Hypothalamus (tissue), 51 donors: ENCODE data around the gene MRPL41.
A peak's percentile ranks its signal among the peaks of the same experiment; 100 is the strongest.
"Not testable (repeated sequence)": the region's sequence is repeated elsewhere in the genome, so short reads cannot be mapped to it uniquely, and the experiment has no call there.

Source experiments
- DNase-seq, 51 donors: peaks; one replicate each; lab custom pipeline; 2025; lab: John Stamatoyannopoulos, UW

The MRPL41 gene

DNA sequence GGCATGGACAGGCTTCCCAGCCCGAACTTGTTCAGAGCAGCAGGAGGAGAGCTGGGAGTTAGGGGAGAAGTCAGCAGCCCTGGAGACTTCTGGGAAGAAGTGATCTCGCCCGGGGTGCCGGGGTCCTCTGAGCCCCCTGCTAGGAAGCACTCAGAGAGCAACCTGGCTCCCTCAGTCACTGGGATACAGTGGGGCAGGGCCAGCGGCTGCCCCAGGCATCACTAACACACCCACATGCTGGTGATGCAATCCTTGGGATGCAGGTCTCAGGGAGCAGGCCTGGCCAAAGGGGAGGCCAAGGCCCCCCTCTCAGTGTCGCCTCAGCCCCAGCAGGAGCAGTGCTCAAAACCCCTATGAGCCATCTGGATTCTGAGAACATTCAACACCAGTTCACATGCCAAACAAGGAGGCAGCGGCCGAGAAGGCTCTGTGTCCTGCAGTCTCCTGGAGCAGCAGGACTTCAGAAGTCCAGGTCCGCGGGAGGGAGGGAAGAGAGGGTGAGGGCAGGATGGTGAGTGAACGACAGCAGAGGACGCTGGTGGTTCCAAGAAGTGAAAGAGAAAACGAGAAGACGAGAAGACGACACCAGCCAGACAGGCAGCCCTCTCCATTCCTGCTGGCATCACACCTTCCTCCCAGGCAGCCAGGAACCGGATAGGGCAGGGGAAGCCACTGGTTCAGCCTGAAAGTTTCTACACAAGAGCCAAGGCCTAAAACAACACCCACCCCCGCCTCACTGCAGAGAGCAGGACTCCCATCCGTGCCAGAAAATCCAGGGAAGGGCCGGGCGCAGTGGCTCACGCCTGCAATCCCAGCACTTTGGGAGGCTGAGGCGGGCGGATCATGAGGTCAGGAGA is 3.8 kb upstream of the MRPL41 start:
- DNase-seq = no peak

- DNase-seq = peak in 49 of 51 donors; percentile 24 to 88 (median 73)
Measured at GRCh38 chr9:137550231-137550621, 1.5 kb upstream of the MRPL41 start, which contains the start of gene PNPLA7. Gene PNPLA7, minus strand, starts transcription at chr9:137550402. Its CDS starts 205 bp downstream, at chr9:137550197.

DNA sequence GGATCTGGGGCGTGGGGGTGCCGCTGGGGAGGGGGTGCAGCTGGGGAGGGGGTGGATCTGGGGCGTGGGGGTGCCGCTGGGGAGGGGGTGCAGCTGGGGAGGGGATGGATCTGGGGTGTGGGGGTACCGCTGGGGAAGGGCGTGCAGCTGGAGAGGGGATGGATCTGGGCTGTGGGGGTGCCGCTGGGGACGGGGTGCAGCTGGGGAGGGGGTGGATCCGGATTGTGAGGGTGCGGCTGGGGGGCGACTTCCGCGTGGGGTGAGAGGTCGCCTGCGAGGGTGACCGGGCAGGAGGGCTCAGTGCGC is 768 bp upstream of the MRPL41 start:
- peak in 3 of 51 donors; percentile 30 to 52 (median 48) for DNase-seq

DNA sequence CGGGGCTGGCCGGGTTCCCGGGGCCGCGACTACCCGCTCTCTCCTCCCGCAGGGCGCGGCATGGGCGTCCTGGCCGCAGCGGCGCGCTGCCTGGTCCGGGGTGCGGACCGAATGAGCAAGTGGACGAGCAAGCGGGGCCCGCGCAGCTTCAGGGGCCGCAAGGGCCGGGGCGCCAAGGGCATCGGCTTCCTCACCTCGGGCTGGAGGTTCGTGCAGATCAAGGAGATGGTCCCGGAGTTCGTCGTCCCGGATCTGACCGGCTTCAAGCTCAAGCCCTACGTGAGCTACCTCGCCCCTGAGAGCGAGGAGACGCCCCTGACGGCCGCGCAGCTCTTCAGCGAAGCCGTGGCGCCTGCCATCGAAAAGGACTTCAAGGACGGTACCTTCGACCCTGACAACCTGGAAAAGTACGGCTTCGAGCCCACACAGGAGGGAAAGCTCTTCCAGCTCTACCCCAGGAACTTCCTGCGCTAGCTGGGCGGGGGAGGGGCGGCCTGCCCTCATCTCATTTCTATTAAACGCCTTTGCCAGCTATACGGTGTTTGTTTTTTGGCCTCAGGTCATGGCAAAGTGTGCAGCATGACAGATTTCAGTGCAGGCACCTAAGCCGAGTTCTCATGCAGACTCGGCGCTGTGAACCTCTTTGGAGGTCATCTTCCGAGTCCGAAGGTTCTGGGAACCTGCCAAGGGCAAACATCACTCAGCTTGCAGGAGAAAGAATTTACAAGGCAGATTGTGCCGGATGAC is 516 bp downstream of the MRPL41 start:
- DNase-seq = peak in 2 of 51 donors; percentile 46 to 60

GRCh38 chr9:137553654-137554053 is 2.0 kb downstream of the MRPL41 start:
- DNase-seq = not testable (repeated sequence)

- DNase-seq = no peak
Measured at GRCh38 chr9:137554349-137554748, 2.7 kb downstream of the MRPL41 start.

- no peak for DNase-seq
Measured at GRCh38 chr9:137555179-137555578, 3.5 kb downstream of the MRPL41 start.

DNA sequence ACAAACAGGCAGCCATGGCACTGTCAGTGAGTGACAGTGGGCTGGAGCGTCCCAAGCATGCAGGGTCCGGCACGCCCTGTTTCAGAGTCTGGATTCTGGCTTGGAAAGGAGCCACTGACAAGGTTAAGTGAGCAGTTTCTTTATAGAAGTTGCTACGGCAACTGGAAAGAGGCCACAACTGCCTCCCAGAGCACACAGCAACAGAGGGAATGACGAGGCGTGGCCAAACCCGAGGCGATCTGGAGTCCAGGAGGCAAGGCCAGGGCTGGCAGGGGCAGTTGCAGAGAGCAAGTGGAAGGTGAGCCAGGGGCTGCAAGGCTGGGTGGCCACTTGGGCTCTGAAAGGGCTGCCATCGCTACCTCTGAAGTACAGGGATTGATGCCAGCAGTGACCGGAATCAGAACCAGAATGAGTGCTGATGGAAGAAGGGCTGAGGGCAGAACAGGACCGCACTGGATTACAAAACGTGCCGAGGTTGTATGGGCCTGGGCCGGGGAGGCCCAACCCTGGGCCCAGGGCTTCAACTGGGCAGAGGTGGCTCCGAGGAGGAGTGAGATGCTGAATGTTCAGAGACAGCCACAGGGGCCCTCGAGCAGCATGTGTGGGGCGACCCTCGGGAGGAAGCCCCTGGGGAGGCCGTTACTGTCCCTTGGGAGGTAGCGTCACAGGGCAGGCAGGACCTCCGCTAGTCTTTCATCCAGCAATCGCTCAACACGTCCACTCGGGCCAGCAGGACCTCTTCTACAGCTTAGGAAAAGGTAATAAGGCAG is 4.6 kb downstream of the MRPL41 start:
- no peak for DNase-seq

DNA sequence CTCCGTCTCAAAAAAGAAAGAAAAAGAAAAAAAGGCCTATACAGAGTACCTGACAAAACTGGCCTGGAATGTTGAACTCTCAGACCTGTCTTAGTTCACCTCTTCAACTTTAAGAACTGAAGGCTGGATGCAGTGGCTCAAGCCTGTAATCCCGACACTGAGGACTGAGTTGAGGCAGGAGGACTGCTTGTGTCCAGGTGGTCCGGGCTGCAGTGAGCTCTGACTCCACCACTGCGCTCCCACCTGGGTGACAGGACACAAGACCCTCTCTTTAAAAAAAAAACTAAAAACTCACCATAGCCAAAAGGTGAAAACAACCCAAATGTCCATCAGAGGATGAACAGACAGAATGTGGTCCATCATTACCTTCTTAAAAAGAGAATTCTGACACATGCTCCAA is 6.4 kb downstream of the MRPL41 start:
- no peak for DNase-seq

- no peak for DNase-seq
Measured at GRCh38 chr9:137564134-137564533, 12.5 kb downstream of the MRPL41 start.

DNA sequence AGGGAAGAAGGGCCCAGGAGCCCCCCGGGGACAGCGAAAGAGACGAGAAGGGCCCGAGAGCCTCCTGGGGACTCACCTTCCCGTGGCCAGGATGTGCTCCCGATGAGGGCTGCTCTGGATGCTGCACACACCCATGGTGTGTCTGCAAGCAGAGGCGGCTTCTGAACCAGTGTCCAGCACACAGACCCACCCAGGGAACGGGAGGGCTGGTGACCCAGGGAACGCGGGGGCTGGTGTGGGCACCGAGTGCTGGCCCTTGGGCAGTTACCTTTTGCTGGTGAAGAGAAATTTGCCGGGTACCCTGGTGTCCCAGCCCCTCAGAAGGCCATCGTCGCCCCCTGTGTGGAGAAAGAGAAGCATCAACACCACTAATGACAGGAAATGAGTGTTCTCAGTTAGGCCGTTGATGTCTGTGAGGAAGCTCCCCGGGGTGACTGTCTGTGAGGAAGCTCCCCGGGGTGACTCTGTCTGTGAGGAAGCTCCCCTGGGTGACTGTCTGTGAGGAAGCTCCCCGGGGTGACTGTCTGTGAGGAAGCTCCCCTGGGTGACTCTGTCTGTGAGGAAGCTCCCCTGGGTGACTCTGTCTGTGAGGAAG is 13.2 kb downstream of the MRPL41 start:
- no peak for DNase-seq

DNA sequence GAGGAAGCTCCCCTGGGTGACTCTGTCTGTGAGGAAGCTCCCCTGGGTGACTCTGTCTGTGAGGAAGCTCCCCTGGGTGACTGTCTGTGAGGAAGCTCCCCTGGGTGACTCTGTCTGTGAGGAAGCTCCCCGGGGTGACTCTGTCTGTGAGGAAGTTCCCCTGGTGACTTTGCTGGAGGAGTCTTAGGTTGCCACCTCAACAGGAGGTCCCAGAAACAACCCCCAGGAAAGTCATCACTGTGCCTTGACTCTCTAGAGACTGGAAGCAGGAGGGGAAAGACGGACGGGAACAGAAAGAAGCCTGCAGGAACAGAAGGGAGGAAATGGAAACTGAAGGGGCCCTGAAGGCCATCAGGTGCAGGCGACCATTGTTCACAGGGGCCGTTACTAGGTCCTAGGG is 16.8 kb downstream of the MRPL41 start:
- not testable (repeated sequence) for DNase-seq

DNA sequence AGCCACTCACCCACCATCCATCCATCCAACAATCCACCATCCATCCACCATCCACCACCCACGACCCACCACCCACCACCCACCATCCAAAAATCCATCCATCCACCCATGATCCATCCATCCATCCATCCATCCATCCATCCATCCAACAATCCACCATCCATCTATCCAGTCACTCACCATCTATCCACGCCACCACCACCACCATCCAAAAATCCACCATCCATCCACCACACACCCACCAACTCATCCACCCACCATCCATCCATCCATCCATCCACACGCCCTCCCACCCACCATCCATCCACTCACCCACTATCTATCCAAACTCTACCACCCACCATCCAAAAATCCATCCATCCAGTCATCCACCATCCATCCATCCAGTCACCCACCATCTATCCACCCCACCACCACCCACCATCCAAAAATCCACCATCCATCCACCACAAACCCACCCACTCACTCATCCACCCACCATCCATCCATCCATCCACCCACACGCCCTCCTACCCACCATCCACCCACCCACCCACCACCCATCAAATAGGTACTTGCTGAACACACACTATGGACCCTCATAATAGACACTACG is 18.0 kb downstream of the MRPL41 start:
- no peak for DNase-seq

GRCh38 chr9:137570566-137570965 is 18.9 kb downstream of the MRPL41 start:
- DNase-seq = no peak

DNA sequence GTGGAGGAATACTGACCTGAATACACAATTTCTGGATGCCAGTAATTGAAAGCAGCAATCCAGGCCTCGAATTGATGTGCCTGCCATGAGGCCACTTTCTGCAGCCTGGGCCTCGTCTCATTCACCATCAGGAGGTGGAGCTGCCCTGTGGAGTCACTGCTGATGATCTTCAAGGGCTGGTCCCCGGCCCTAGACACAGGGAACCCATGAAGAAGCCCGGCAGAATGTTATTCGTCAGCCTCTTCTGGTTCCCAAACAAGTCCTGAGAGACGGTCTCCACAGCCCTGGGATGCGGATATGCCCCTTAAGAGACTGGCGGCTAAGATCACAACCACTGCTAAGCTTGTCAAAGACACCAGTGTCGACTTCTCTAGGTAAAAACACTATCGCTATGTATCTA is 22.5 kb downstream of the MRPL41 start:
- DNase-seq = no peak

DNA sequence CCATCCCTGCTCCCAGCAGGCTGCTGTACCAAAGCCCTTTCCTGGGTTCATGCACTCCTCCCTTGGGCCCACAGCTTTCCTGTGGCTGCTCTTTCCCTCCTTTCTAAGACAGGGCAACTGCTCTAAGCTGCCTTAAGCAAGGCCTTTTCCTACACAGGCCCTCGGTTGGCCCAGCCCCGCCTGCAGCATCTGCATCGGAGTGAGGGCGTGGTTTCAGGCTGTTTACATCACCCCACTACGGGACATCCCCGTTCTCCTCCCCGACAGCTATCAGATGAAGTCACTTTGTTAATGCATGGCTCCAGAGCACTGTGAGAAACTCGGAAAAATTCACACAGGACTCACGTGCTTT is 23.7 kb downstream of the MRPL41 start:
- DNase-seq = peak in 16 of 51 donors; percentile 10 to 47 (median 26)

DNA sequence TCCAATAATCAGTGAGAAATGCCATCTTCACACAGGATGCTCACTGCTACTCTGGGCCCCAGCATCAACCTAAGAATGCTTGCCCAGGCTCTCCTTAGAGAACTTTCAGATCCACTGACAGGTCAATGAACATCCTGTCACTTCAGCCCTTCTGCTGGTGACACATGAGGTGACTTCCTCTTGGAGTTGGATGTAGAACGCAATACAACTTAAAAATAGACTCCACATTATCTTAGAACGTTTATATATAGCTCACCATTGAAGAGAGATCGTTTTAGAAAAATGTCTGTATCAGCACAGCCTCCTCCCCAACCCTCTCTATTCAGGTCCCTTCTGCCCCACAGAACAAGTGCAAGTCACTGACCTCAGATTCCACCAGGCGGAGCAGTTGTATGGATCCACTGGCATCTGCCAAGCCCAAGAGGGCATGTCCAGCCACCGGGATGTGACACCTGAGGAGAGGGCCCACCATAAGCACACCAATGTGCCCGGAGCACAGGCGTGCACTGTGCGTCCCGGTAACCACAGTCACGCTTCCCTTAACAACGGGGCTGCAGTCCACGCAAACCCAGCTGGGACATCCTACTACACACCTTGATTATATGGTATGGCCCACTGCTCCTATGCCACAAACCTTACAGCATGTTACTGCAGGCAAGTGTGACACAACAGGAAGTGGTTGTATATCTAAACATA is 24.2 kb downstream of the MRPL41 start:
- no peak for DNase-seq

- peak; percentile 59 to 99 (median 91) for DNase-seq
Measured at GRCh38 chr9:137578518-137579258, 27.0 kb downstream of the MRPL41 start, which contains the start of gene DPH7. Gene DPH7, minus strand, starts transcription at chr9:137578925. Its CDS starts 148 bp downstream, at chr9:137578777.

GRCh38 chr9:137579259-137579604 is 27.6 kb downstream of the MRPL41 start:
- DNase-seq = peak in 2 of 51 donors; percentile 50 to 60
